ENCODE measurements around the gene MTG2.

The MTG2 gene

DNA sequence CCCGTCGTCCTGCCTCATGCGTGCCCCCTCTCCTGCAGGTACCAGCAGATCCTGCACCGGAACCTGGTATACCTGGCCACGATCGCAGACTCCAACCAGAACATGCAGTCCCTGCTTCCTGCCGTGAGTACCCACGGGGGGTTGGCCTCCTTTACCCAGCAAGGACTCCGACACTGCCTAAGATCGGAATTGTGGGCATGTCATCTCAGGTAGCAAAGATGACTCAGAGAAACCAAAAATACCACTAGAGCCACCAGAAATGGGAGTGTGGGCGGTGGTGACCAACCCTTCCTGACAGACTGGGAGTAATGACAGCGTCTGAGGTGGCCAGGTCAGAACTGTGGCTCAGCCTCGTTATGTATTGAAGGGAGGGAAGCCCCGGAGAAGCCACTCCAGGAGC is 23.0 kb upstream of the MTG2 start:
- intact Hi-C loops (cut with DNase I), result loop anchor here (5.0 kb wide), 1 partner anchor 148 kb away; no protein-coding TSS in a partner anchor
- peak in 1 of 10 donors; percentile 76 for DNase-seq

- intact Hi-C loops (cut with DNase I), result no loop called here
- DNase-seq, result peak in 1 of 10 donors; percentile 36
Measured at GRCh38 chr20:62160253-62160652, 22.6 kb upstream of the MTG2 start.

- DNase-seq, result no peak
- intact Hi-C loops (cut with DNase I), result no loop called here
Measured at GRCh38 chr20:62160876-62161275, 22.0 kb upstream of the MTG2 start.

DNA sequence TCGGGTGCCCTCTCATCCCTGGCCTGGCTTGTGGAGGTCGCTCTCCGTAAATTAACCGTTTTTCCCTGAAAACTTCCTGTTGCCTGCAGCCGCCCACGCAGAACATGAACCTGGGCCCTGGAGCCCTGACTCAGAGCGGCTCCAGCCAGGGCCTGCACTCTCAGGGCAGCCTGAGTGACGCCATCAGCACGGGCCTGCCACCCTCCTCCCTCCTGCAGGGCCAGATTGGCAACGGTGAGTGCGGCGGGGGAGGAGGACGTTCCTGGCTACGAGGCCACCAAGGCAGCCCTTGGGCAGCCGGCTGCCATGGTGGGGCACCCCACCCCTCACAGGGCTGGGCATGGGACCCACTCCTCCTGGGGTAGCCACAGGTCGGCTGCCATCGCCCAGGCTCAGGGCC is 21.5 kb upstream of the MTG2 start:
- no peak for DNase-seq
- intact Hi-C loops (cut with DNase I), result no loop called here

GRCh38 chr20:62162765-62163484 is 19.9 kb upstream of the MTG2 start:
- intact Hi-C loops (cut with DNase I), result no loop called here
- peak in 1 of 10 donors; percentile 71 for DNase-seq

DNA sequence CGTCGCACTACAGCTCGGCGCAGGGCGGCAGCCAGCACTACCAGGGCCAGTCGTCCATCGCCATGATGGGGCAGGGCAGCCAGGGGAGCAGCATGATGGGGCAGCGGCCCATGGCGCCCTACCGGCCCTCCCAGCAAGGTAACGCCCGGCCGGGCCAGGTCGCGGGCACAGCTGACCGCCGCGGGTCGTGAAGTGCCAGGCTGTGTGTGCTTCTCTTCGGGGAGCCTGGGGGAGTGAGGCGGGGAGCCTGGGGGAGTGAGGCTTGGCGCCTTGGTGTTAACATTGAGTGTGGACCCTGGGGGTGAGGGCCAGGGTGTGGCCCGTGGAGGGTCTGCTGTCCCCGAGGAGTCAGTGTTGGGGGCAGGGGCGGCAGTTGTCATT is 19.4 kb upstream of the MTG2 start:
- intact Hi-C loops (cut with DNase I), result no loop called here

DNA sequence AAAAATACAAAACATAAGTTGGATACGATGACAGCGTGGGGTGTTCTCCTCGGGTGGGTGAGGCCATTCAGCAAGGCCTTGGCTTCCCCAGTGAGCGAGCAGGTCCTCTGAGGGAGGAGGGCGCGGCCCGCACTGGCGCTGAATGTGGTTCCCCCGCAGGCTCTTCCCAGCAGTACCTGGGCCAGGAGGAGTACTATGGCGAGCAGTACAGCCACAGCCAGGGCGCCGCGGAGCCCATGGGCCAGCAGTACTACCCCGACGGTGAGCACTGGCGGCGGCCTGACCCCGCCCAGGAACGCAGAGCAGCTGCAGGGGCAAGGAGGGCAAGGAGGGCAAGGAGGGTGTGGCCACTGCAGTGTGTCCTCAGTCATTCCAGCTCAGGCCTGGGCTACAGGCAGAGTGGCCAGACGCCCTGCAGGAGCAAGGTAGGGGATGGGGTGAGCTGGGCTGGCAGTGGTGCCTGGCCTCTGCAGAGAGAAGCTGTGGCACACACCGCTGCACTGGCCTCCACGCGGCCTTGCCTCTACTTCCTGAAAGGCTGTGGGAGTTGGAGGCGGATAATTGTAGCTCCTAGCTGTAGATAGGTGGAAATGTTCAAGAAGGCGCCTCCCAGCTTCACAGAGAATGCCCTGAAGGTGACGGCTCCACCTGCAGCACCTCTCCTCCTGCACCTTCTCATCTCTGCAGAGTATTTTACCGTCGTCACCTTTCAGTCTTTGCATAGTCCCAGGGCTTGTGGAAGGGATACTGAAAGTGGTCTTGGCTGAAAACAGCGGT is 18.7 kb upstream of the MTG2 start:
- DNase-seq, result peak in 1 of 10 donors; percentile 72

More for the DNA sequence above, 19.4 kb upstream of the MTG2 start:
- DNase-seq, result peak in 1 of 10 donors; percentile 50

DNA sequence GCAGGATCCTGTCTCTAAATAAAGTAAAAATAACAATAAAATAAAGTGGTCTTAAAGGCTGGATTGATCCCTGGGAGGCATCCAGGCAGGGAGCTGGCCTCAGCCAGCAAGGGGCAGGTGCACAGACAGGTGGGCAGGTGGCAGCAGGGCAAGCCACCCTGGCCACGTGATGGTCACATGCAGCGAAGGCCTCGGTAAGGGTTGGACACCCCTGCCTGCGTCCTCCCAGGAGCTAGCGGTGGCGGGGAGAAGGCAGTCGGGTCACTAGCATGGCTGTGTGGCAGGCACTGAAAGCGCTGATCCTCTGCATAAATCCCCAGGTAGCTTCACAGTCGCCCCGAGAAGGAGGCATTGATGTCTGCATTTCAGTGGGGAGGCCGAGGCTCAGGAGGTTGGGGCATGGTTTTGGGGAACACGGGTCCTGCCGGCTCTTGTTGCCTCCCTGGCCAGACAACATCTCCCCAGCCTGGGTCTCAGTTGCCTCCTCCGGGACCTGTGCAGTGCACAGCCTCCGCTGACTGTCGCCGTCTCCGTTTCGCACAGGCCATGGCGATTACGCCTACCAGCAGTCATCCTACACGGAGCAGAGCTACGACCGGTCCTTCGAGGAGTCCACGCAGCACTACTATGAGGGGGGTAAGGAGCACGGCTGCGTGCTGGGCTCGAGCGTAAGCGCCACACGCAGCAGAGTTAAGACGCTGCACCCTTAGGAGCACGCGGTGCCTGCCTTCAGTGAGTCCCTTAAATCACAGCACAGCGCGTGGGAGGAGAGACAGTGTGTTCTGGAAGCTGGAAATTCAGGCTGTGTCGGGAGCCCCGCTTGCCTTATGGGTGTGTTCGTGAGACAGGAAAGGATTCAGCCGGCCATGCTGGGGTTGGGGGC is 17.7 kb upstream of the MTG2 start:
- intact Hi-C loops (cut with DNase I), result no loop called here
- DNase-seq, result peak in 2 of 10 donors; percentile 18 to 71

More for the DNA sequence above, 18.7 kb upstream of the MTG2 start:
- intact Hi-C loops (cut with DNase I), result no loop called here

DNA sequence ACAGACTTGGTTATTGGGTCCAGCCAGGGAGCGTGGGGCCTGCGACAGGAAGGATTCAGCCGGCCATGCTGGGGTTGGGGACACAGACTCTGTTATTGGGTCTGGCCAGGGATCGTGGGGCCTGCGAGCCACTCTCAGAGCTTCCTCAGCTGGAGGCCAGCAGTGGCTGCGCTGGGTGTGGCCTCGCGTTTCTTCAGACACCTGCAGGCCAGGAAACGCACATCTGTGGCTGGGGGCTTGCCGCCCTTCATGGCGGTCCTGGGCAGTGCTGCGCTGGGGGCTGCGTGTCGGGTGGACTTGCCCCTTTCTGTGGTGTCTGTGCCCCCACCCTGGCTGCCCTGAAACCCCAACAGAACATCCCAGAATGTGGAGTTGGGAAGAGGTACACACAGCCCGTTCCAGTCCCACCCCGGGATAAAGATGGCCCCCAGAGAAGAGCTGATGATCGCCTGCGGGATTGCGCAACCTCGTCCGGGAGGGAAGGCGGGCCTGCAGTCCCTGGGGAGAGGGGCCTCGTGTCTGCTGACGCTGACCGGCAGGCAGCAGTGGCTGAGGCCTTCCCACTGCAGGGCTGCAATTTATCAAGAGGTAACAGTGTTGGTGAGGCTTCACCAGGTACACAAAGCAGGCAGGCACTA is 16.9 kb upstream of the MTG2 start:
- peak in 1 of 10 donors; percentile 9 for DNase-seq
- intact Hi-C loops (cut with DNase I), result no loop called here

GRCh38 chr20:62167474-62167873 is 15.4 kb upstream of the MTG2 start:
- peak in 1 of 10 donors; percentile 19 for DNase-seq
- intact Hi-C loops (cut with DNase I), result no loop called here

DNA sequence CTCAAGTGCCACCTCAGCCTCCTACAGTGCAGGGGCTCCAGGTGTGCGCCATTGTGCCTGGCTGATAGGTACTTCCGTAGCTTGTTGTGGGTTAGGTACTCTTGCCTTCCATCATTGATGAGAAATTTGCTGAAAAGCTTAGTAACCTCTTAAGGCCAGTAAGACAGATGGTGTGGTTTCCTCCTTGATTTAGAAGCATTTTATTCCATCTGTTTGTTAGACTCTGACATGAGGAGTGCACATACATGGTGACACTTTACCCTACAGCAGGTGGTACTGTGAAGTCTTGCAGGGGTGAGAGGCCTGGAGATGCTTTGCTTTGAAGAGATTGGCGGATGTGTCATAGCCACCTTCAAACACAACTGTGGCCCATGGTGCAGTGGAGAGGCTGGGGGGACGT is 14.8 kb upstream of the MTG2 start:
- intact Hi-C loops (cut with DNase I), result no loop called here

DNA sequence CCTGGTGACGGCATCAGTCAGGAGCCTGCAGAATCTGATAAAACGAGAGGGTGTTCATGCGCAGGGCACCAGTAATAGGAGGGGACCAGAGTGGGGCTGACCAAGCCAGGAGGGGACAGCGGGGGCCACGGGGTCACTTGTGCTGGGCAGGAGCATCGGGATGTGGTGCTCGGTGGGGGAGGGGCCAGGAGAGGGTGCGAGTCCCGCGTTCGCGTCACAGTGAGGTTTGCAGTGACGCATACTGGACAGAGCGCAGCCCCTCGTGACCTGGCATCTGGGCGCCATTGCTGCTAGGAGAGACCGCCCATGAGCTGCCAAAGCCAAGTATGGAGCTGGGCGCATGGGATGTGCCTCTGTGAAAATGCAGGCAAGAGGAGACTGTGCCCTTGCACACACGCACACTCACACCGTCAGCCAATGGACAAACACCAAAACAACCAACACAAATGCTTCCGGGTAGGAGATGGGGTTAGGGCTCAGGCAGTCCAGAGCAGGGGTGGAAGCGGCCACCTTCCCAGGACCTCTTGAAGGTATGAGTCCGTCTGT is 13.9 kb upstream of the MTG2 start:
- intact Hi-C loops (cut with DNase I), result no loop called here
- DNase-seq, result peak in 1 of 10 donors; percentile 18

More for the DNA sequence above, 14.8 kb upstream of the MTG2 start:
- DNase-seq, result peak in 1 of 10 donors; percentile 7

GRCh38 chr20:62170536-62170935 is 12.3 kb upstream of the MTG2 start:
- DNase-seq, result peak in 2 of 10 donors; percentile 53 to 63
- intact Hi-C loops (cut with DNase I), result no loop called here

DNA sequence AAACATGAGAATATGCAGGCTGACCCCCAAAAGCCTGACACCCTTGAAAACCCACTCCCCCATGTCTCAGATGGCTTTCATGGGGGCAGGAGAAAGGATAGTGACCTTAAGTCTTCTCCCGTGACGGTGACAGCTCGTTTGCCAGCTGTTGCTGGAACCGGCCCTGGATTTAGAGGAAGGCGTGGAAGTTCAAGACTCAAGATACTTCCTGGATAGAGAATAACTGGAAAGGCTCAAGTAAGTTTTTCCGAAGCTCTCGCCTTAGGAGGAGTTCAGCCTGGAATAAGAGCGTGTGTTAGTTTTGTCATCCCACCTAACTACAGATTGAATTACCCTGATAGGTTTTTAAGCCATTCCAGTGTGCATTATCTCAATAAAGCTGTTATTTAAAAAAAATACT is 11.6 kb upstream of the MTG2 start:
- DNase-seq, result no peak
- intact Hi-C loops (cut with DNase I), result no loop called here

GRCh38 chr20:62172666-62173065 is 10.2 kb upstream of the MTG2 start:
- DNase-seq, result peak in 2 of 10 donors; percentile 20 to 33
- intact Hi-C loops (cut with DNase I), result no loop called here

GRCh38 chr20:62174021-62174804 is 8.6 kb upstream of the MTG2 start:
- DNase-seq, result peak in 2 of 10 donors; percentile 58 to 72
- intact Hi-C loops (cut with DNase I), result no loop called here

DNA sequence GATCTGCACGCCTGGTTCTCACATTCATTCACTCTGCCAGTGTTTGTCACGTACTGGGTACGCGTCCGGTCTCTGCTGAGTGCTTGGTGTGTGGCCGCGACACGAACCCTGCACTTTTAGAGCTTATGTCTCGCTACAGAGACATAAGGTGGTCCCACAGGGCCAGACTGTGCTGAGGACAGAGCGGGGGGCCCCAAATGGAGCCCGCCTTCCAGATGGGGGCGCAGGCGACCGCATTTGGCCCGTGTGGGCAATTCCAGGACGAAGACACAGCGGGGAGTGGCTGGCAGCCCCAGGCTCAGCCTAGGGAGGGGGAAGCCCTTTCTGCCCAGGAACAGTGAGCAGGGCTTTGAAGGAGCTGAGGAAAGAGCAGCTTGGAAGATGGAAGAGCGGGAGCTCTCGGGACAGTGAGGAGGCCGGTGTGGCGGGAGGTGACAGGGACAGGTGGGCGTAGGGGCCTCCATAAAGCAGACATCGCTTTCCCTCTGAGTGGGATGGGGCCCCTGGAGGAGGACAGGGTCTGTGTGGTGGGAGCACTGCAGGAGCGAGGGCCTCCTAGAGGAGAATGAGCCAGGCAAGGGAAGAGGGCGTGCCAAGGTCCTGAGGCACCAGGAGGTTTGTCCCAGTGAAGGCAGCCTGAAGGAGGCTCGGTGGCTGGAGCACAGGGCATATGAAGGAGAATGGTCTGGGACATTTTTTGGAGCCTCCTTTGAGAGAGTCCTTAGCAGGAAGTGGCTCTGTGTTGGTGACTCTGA is 7.8 kb upstream of the MTG2 start:
- DNase-seq, result peak in 2 of 10 donors; percentile 22 to 49
- intact Hi-C loops (cut with DNase I), result no loop called here

GRCh38 chr20:62175711-62176110 is 7.1 kb upstream of the MTG2 start:
- intact Hi-C loops (cut with DNase I), result no loop called here
- DNase-seq, result peak in 2 of 10 donors; percentile 52 to 61
